DMS153 treated with DMSO at 0.1 percent for 48 hours (cell line): ENCODE data around the gene DGKA.
"Not testable (repeated sequence)": the region's sequence is repeated elsewhere in the genome, so short reads cannot be mapped to it uniquely, and the experiment has no call there.

ENCODE experiments used
- DNase-seq: peaks from one replicate; lab custom pipeline; 2025; ENCODE audit not compliant: unreplicated experiment; lab: John Stamatoyannopoulos, UW

The DGKA gene

GRCh38 chr12:55966408-55967281 lies 35.7 kb downstream of the DGKA start, which contains the start of gene CDK2:
Gene CDK2 (plus strand): TSS chr12:55966830. CDS start chr12:55967009, 179 bp downstream.
- peak; percentile 78 for DNase-seq

GRCh38 chr12:55969356-55969755 lies 38.4 kb downstream of the DGKA start:
- no peak for DNase-seq

GRCh38 chr12:55970775-55971174 lies 39.8 kb downstream of the DGKA start:
- DNase-seq, result no peak

GRCh38 chr12:55972042-55972441 lies 41.1 kb downstream of the DGKA start:
- no peak for DNase-seq

- no peak for DNase-seq
Observed at GRCh38 chr12:55972456-55972855, 41.5 kb downstream of the DGKA start.

GRCh38 chr12:55972911-55973598 lies 42.1 kb downstream of the DGKA start:
- no peak for DNase-seq

GRCh38 chr12:55973599-55974307 lies 42.8 kb downstream of the DGKA start, which contains the start of gene RAB5B:
Gene RAB5B (plus strand): TSS chr12:55974078. CDS start chr12:55986961, 12,883 bp downstream.
- peak; percentile 99 for DNase-seq

- DNase-seq, result peak; percentile 6
Observed at GRCh38 chr12:55974308-55974730, 43.4 kb downstream of the DGKA start.

GRCh38 chr12:55978393-55978792 lies 47.4 kb downstream of the DGKA start:
- DNase-seq, result no peak

- DNase-seq, result no peak
Observed at GRCh38 chr12:55979069-55979468, 48.1 kb downstream of the DGKA start.

GRCh38 chr12:55981882-55982281 lies 50.9 kb downstream of the DGKA start:
- not testable (repeated sequence) for DNase-seq

GRCh38 chr12:55982319-55982936 lies 51.5 kb downstream of the DGKA start:
- DNase-seq, result no peak

- no peak for DNase-seq
Observed at GRCh38 chr12:55983232-55983842, 52.4 kb downstream of the DGKA start.

GRCh38 chr12:55984861-55985260 lies 53.9 kb downstream of the DGKA start:
- DNase-seq, result no peak

GRCh38 chr12:55985341-55985740 lies 54.4 kb downstream of the DGKA start:
- no peak for DNase-seq

GRCh38 chr12:55985976-55986375 lies 55.0 kb downstream of the DGKA start:
- not testable (repeated sequence) for DNase-seq

GRCh38 chr12:55991110-55991509 lies 60.1 kb downstream of the DGKA start:
- no peak for DNase-seq

- no peak for DNase-seq
Observed at GRCh38 chr12:55993230-55993853, 62.4 kb downstream of the DGKA start.

- DNase-seq, result no peak
Observed at GRCh38 chr12:55995366-55995765, 64.4 kb downstream of the DGKA start.

- DNase-seq, result peak; percentile 72
Observed at GRCh38 chr12:55996201-55996714, 65.3 kb downstream of the DGKA start.
